GM12878 (cell line): Measurements from ENCODE around the gene IFIT3. TPM values are rescaled to one million over a fixed set of nuclear protein-coding genes. Genes with fewer than 3 reads are reported as not detected.

Source experiments
- ATAC-seq: fragments of 200-7000 bp; cut with Tn5 transposase; 3 replicates; pipeline ENCODE4 v1.9.1; 2020; ENCODE audit warnings: mild to moderate bottlenecking, moderate library complexity
- BruUV-seq: library from RNA; stranded (reverse); fragments of 400-500 nt; replicated peaks from 2 replicates; lab custom pipeline; 2021; lab: Mats Ljungman, UMichigan
- CTCF ChIA-PET: fragments of 300-600 bp; sonication (Branson Sonifier 250); formaldehyde crosslinking; extraction: SDS; loops from one replicate; lab custom pipeline; 2021; ENCODE audit warnings: inconsistent platforms; lab: Yijun Ruan, JAX
- POLR2A ChIA-PET: fragments of 350-600 bp; formaldehyde crosslinking; extraction: SDS; loops from one replicate; lab custom pipeline; 2021; ENCODE audit warnings: inconsistent platforms; lab: Charles Lee
- RAD21 ChIA-PET: fragments of 300-600 bp; sonication (Branson Sonifier 250); formaldehyde crosslinking; loops from one replicate; lab custom pipeline; 2023; ENCODE audit warnings: antibody characterized with exemption; ENCODE audit not compliant: unreplicated experiment; lab: Charles Lee
- SMC1A ChIA-PET: fragments of 300-600 bp; sonication (Branson Sonifier 250); formaldehyde crosslinking; loops from one replicate; lab custom pipeline; 2023; ENCODE audit not compliant: unreplicated experiment, uncharacterized antibody; lab: Charles Lee
- DNase-seq: peaks from one replicate; pipeline ENCODE4 v3.0.0-alpha.2; 2011; ENCODE audit warnings: low read depth, low spot score
- FAIRE-seq: peaks from 3 replicates; lab custom pipeline; 2011; peaks lifted over from hg19 to GRCh38; lab: Jason Lieb, UNC
- H2AFZ ChIP-seq: 2 replicates; pipeline ENCODE4 v1.6.0; 2011; ENCODE audit warnings: low read depth, low read length, control low read depth; ENCODE audit not compliant: control insufficient read depth
- H3K27ac ChIP-seq: 2 replicates; pipeline ENCODE4 v1.5.1; 2011; ENCODE audit warnings: control low read depth; ENCODE audit not compliant: control insufficient read depth, insufficient read depth
- H3K27me3 ChIP-seq, 2 experiments: replicated peaks in 1 of 2; 2 replicates each; pipeline versions ENCODE4 v1.6.0 to v1.6.1; 2011; ENCODE audit warnings: low read length in 1 of 2; ENCODE audit not compliant: control insufficient read depth in 2 of 2, insufficient read depth in 2 of 2
- H3K36me3 ChIP-seq, 2 experiments: 2 replicates each; pipeline ENCODE4 v1.5.1; 2011; ENCODE audit warnings: low read length in 1 of 2; ENCODE audit not compliant: control insufficient read depth in 2 of 2, insufficient read depth in 2 of 2
- H3K4me1 ChIP-seq: 2 replicates; pipeline ENCODE4 v1.6.1; 2011; ENCODE audit warnings: mild to moderate bottlenecking, low read length, moderate library complexity, mixed read lengths; ENCODE audit not compliant: control insufficient read depth, insufficient read depth
- H3K4me2 ChIP-seq: 2 replicates; pipeline ENCODE4 v1.6.0; 2011; ENCODE audit warnings: control low read depth; ENCODE audit not compliant: control insufficient read depth, insufficient read depth
- H3K4me3 ChIP-seq: fragments of 200-600 bp; sonication (generic); 2 replicates; pipeline ENCODE4 v1.5.1; 2016
- H3K79me2 ChIP-seq: 2 replicates; pipeline ENCODE4 v1.6.0; 2011; ENCODE audit warnings: low read length; ENCODE audit not compliant: control insufficient read depth, insufficient read depth
- H3K9ac ChIP-seq: 2 replicates; pipeline ENCODE4 v1.8.0; 2011; ENCODE audit warnings: low read length, control low read depth, mixed read lengths; ENCODE audit not compliant: control insufficient read depth, insufficient read depth
- H3K9me3 ChIP-seq: replicated peaks from 3 replicates; pipeline ENCODE4 v1.5.1; 2011; ENCODE audit warnings: mild to moderate bottlenecking, low read length; ENCODE audit not compliant: control insufficient read depth, insufficient read depth
- H4K20me1 ChIP-seq: 2 replicates; pipeline ENCODE4 v1.6.0; 2011; ENCODE audit not compliant: control insufficient read depth, insufficient read depth
- BCL11A ChIP-seq: IDR thresholded peaks from 2 replicates; pipeline ENCODE4 v1.6.1; 2011; ENCODE audit warnings: low read depth, low read length
- CREB1 ChIP-seq: IDR thresholded peaks from 2 replicates; pipeline ENCODE4 v1.6.1; 2012; ENCODE audit warnings: low read depth, mild to moderate bottlenecking, inconsistent platforms
- EGR1 ChIP-seq, 2 experiments: IDR thresholded peaks; 1 replicate in 1 of 2; 2 replicates in 1 of 2; pipeline ENCODE4 v1.6.1; 2011 to 2012; ENCODE audit warnings: low read depth in 2 of 2, low read length in 2 of 2, borderline replicate concordance in 1 of 2, mild to moderate bottlenecking in 1 of 2, moderate library complexity in 1 of 2
- ETV6 ChIP-seq, 2 experiments: fragments of 450-650 bp in 1 of 2; IDR thresholded peaks in 1 of 2; conservative IDR thresholded peaks in 1 of 2; 2 replicates each; pipeline ENCODE4 v1.6.1; 2014; ENCODE audit warnings: antibody characterized with exemption in 1 of 2, borderline replicate concordance in 1 of 2, low read depth in 1 of 2, mild to moderate bottlenecking in 1 of 2, moderate library complexity in 1 of 2
- EZH2 ChIP-seq: IDR thresholded peaks from 2 replicates; pipeline ENCODE4 v1.6.1; 2012; ENCODE audit warnings: low read depth, mild to moderate bottlenecking, control low read depth, inconsistent platforms, low read length, borderline replicate concordance; ENCODE audit not compliant: control insufficient read depth
- FOXK2 ChIP-seq: fragments of 450-650 bp; IDR thresholded peaks from 2 replicates; pipeline ENCODE4 v1.6.1; 2017; ENCODE audit warnings: mild to moderate bottlenecking, moderate library complexity
- HDAC6 ChIP-seq: fragments of 200-600 bp; sonication (generic); IDR thresholded peaks from one replicate; pipeline ENCODE4 v1.8.0; 2017; ENCODE audit warnings: antibody characterized with exemption; ENCODE audit not compliant: unreplicated experiment
- NR2C2 ChIP-seq: IDR thresholded peaks from 2 replicates; pipeline ENCODE4 v1.6.1; 2011; ENCODE audit warnings: borderline replicate concordance, low read depth; ENCODE audit not compliant: control insufficient read depth, insufficient read length
- PML ChIP-seq: IDR thresholded peaks from 2 replicates; pipeline ENCODE4 v1.6.1; 2012; ENCODE audit warnings: low read length, inconsistent platforms
- POLR2AphosphoS2 ChIP-seq: IDR thresholded peaks from 2 replicates; pipeline ENCODE4 v1.6.1; 2011; ENCODE audit warnings: low read depth, mild to moderate bottlenecking, low read length, improper control_type of control experiment, moderate library complexity
- RUNX3 ChIP-seq: IDR thresholded peaks from 2 replicates; pipeline ENCODE4 v1.6.1; 2012; ENCODE audit warnings: low read length, inconsistent platforms
- SMC3 ChIP-seq: IDR thresholded peaks from 2 replicates; pipeline ENCODE4 v1.6.1; 2011; ENCODE audit warnings: low read length, improper control_type of control experiment, borderline replicate concordance
- SP1 ChIP-seq: IDR thresholded peaks from one replicate; pipeline ENCODE4 v1.6.1; 2011; ENCODE audit warnings: low read depth, low read length
- SPI1 ChIP-seq: IDR thresholded peaks from 2 replicates; pipeline ENCODE4 v1.6.1; 2011; ENCODE audit warnings: low read depth, mild to moderate bottlenecking, low read length, moderate library complexity, borderline replicate concordance; ENCODE audit not compliant: insufficient read depth
- TBL1XR1 ChIP-seq: IDR thresholded peaks from 2 replicates; pipeline ENCODE4 v1.6.1; 2012; ENCODE audit warnings: low read depth, low read length, improper control_type of control experiment
- ZBED1 ChIP-seq: IDR thresholded peaks from 2 replicates; pipeline ENCODE4 v1.6.1; 2016; ENCODE audit warnings: borderline replicate concordance
- in situ Hi-C: fragments of 300-500 bp; cut with MboI; formaldehyde crosslinking; loops from 9 replicates; pipeline ENCODE4 v1.14.3; 2018; ENCODE audit warnings: mixed read lengths
- intact Hi-C: fragments of 100-400 bp; cut with micrococcal nuclease; formaldehyde crosslinking; loops from one replicate; pipeline ENCODE4 v1.14.2; 2022; ENCODE audit not compliant: unreplicated experiment
- polyA plus RNA-seq, 11 experiments: library from polyadenylated mRNA; depleted of rRNA in 4 of 11; unstranded in 6 of 11; stranded (reverse) in 5 of 11; fragments of >200 nt; fragmentation: Nextera tagmentation in 4 of 11; fragmentation: Illumina TruSeq in 1 of 11; extraction: Ambion mirVana in 4 of 11; extraction: Trizol in 1 of 11; gene quantifications; 1 replicate in 1 of 11; 2 replicates in 10 of 11; pipeline versions ENCODE4 v1.2.1 to v1.2.3, GENCODE V29; 2011 to 2016; ENCODE audit warnings: inconsistent platforms in 2 of 11, missing spikeins in 2 of 11, low read depth in 1 of 11
- total RNA-seq, 4 experiments: library from RNA; depleted of rRNA in 3 of 4; stranded (reverse); fragments of >200 nt in 3 of 4; fragmentation: Illumina TruSeq in 1 of 4; extraction: Trizol in 1 of 4; gene quantifications; 2 replicates each; pipeline versions ENCODE4 v1.2.1 to v1.2.3, GENCODE V29; 2013 to 2021

Gene IFIT3
- total and polyA plus RNA-seq, 10 of the 15 experiments (the other 5 are each of a cell fraction or from before 2014, with no cell fraction given), result 27.0 to 70.2 (median 51.1) TPM

DNA sequence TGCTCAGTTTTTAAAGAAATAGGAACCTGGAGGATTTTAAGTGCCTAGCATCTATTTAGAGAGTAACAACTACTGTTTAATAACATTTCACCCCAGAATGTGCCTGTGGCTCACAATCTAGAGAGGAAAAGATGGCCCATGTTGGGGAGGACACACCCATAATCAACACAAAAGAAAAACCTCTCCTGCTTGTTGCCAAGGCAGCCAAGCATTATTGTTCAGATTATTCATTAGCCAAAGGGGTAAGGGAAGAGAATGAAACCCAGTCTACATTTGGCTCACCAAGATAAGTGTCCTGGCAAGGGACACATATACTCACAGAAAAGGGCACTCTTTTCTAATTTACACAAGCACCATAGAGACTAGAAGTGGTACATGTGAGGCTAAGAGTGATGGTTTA, 32.4 kb downstream of the IFIT3 start:
- SMC1A ChIA-PET, result interaction anchor here (1.7 kb wide), 1 partner anchor 7 kb away, joined by 3 read pairs; no protein-coding TSS in a partner anchor
- H3K9me3 ChIP-seq, result no peaks in the 10 kb centered on the region
- peaks cover 6% of the 10 kb centered on the region for H3K4me1 ChIP-seq
- no peak overlapping the region for H2AFZ ChIP-seq
- CTCF ChIA-PET, result interaction anchor here (1.2 to 1.7 kb wide), 2 partner anchors 7 to 9 kb away, joined by 3 to 9 read pairs; no protein-coding TSS in a partner anchor
- no peak for DNase-seq
- in situ Hi-C loops, result no loop called here
- no peak overlapping the region for H3K4me2 ChIP-seq
- H3K36me3 ChIP-seq, result no peaks in the 10 kb centered on the region
- no peak for FAIRE-seq
- no peak overlapping the region for H3K9ac ChIP-seq
- no peaks in the 10 kb centered on the region for H3K27me3 ChIP-seq
- intact Hi-C loops, result no loop called here
- no TSS peak for BruUV-seq
- no peaks in the 10 kb centered on the region for H3K79me2 ChIP-seq
- H3K4me3 ChIP-seq, result no peak overlapping the region
- POLR2A ChIA-PET, result no interaction called here
- no peak overlapping the region for H3K27ac ChIP-seq
- 0 out of 3 replicates have a peak, but pooled peaks have one; percentile 15 for ATAC-seq
- RAD21 ChIA-PET, result no interaction called here
- no peak for TF ChIP-seq ZBED1
- TF ChIP-seq SPI1, result no peak
- H4K20me1 ChIP-seq, result no peaks in the 10 kb centered on the region

- Histone ChIP-seq H3K9ac (no peak overlapping the region), H3K9me3 (no peaks in the 10 kb centered on the region), H3K4me1 (peaks cover 16% of the 10 kb centered on the region), H3K27ac (no peak overlapping the region), H3K4me2 (no peak overlapping the region), H3K27me3 (no peaks in the 10 kb centered on the region), H2AFZ (no peak overlapping the region), H3K36me3 (no peaks in the 10 kb centered on the region), H3K4me3 (no peak overlapping the region), H3K79me2 (no peaks in the 10 kb centered on the region), H4K20me1 (no peaks in the 10 kb centered on the region)
- FAIRE-seq (no peak), DNase-seq (no peak), ATAC-seq (no peak)
- ChIA-PET RAD21 (interaction anchor here (1.5 to 2.6 kb wide), 2 partner anchors 11 to 30 kb away, joined by 4 to 16 read pairs; partner anchors contain the start of gene IFIT1), SMC1A (interaction anchor here (0.8 to 4.7 kb wide), 5 partner anchors 8 to 147 kb away, joined by 3 to 26 read pairs (median 4); no protein-coding TSS in a partner anchor), CTCF (interaction anchor here (1.0 to 2.8 kb wide), 5 partner anchors 8 to 30 kb away, joined by 3 to 9 read pairs (median 3); partner anchors contain the start of gene IFIT1), POLR2A (interaction anchor here (0.6 kb wide), 1 partner anchor 36 kb away, joined by 5 read pairs; no protein-coding TSS in a partner anchor)
- TF ChIP-seq EGR1 (IDR thresholded peaks at IDR 0.05; ENCODE audit: borderline replicate concordance in 1 of 2, low read depth in 2 of 2, low read length in 2 of 2), result no peak
- TF ChIP-seq BCL11A, result no peak
- no peak for TF ChIP-seq POLR2AphosphoS2
- TF ChIP-seq CREB1, result no peak
- TF ChIP-seq PML, result no peak
- no peak for TF ChIP-seq TBL1XR1
- TF ChIP-seq ETV6 (conservative IDR thresholded peaks at IDR 0.05 in 1 of 2, IDR thresholded peaks at IDR 0.05 in 1 of 2; ENCODE audit: borderline replicate concordance in 1 of 2, low read depth in 1 of 2), result no peak
- no peak for TF ChIP-seq FOXK2
- no peak for TF ChIP-seq EZH2
- TF ChIP-seq NR2C2, result no peak
- TF ChIP-seq SP1, result no peak
- no peak for TF ChIP-seq RUNX3
- TF ChIP-seq HDAC6, result no peak
- TF ChIP-seq SMC3, result no peak
- in situ Hi-C loops, result no loop called here
- intact Hi-C loops, result no loop called here
- BruUV-seq, result no TSS peak
Measured at GRCh38 chr10:89362929-89363328, 35.1 kb downstream of the IFIT3 start.
